ENCODE data around the gene SLN. TPM values are rescaled to one million over a fixed set of nuclear protein-coding genes. Genes with fewer than 3 reads are reported as not detected.
A peak's percentile ranks its signal among the peaks of the same experiment; 100 is the strongest.
"Not testable (repeated sequence)": the region's sequence is repeated elsewhere in the genome, so short reads cannot be mapped to it uniquely, and the experiment has no call there.

The SLN gene
- 215 TPM for total RNA-seq

- DNase-seq: no peak
Measured at GRCh38 chr11:107711861-107712755, at the start of gene SLN. SLN (minus strand) TSS chr11:107712056.

GRCh38 chr11:107758719-107759355, 47.0 kb upstream of the SLN start:
- not testable (repeated sequence) for DNase-seq

GRCh38 chr11:107757661-107758060, 45.8 kb upstream of the SLN start:
- DNase-seq: no peak

- no peak for DNase-seq
Measured at GRCh38 chr11:107756553-107756952, 44.7 kb upstream of the SLN start.

- no peak for DNase-seq
Measured at GRCh38 chr11:107752949-107753822, 41.3 kb upstream of the SLN start.

GRCh38 chr11:107752508-107752907, 40.7 kb upstream of the SLN start:
- no peak for DNase-seq

GRCh38 chr11:107751082-107751481, 39.2 kb upstream of the SLN start:
- DNase-seq: no peak

GRCh38 chr11:107750313-107750712, 38.5 kb upstream of the SLN start:
- no peak for DNase-seq

- DNase-seq: no peak
Measured at GRCh38 chr11:107747622-107748021, 35.8 kb upstream of the SLN start.

- DNase-seq: no peak
Measured at GRCh38 chr11:107744736-107745135, 32.9 kb upstream of the SLN start.

- DNase-seq: no peak
Measured at GRCh38 chr11:107743191-107743590, 31.3 kb upstream of the SLN start.

GRCh38 chr11:107741044-107741823, 29.4 kb upstream of the SLN start:
- DNase-seq: no peak

GRCh38 chr11:107740271-107740670, 28.4 kb upstream of the SLN start:
- DNase-seq: no peak

GRCh38 chr11:107736546-107736945, 24.7 kb upstream of the SLN start:
- DNase-seq: no peak

GRCh38 chr11:107733518-107733917, 21.7 kb upstream of the SLN start:
- peak; percentile 65 for DNase-seq

- DNase-seq: no peak
Measured at GRCh38 chr11:107732689-107733051, 20.8 kb upstream of the SLN start.

GRCh38 chr11:107731941-107732688, 20.3 kb upstream of the SLN start:
- peak; percentile 35 for DNase-seq

GRCh38 chr11:107722662-107723061, 10.8 kb upstream of the SLN start:
- no peak for DNase-seq

GRCh38 chr11:107721207-107721606, 9.4 kb upstream of the SLN start:
- no peak for DNase-seq

GRCh38 chr11:107720303-107720774, 8.5 kb upstream of the SLN start:
- no peak for DNase-seq

All from skin of body (tissue), 2 donors.